ENCODE measurements around the gene SLFN5.

SLFN5 gene

DNA sequence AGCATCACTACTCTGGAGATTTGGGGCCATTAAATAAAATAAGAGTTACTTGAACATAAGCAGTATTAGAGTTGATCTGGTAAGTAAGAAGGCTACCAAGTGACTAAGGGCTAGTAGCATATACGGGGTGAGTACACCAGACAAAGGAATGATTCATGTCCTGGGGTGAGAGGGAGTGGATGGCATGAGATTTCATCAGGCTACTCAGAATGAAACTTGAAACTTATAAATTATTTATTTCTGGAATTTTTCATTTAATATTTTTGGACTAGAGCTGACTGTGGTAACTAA lies 2.3 kb downstream of the SLFN5 start:
- Histone ChIP-seq H3K4me1 (ENCODE audit: insufficient read depth, low read length) (peaks cover 49% of the 10 kb centered on the region), H3K79me2 (ENCODE audit: insufficient read depth, low read length) (peaks cover 25% of the 10 kb centered on the region), H2AFZ (ENCODE audit: low read depth, low read length) (no peak overlapping the region), H3K9ac (ENCODE audit: low read depth, low read length) (no peak overlapping the region), H3K27me3 (ENCODE audit: insufficient read depth, low read length, poor library complexity) (peaks cover 15% of the 10 kb centered on the region), H3K9me3 (ENCODE audit: insufficient read depth, low read length, severe bottlenecking) (no peaks in the 10 kb centered on the region), H3K4me3 (ENCODE audit: low read depth in 1 of 2, low read length in 2 of 2) (no peak overlapping the region), H3K4me2 (ENCODE audit: insufficient read depth, low read length) (peak overlapping the region; percentile 77), H3K36me3 (ENCODE audit: insufficient read depth, low read length) (no peaks in the 10 kb centered on the region), H4K20me1 (ENCODE audit: insufficient read depth, low read length) (peaks cover 15% of the 10 kb centered on the region; the same call in 1 of the 2 replicates), H3K27ac (ENCODE audit: low read length) (peak overlapping the region; percentile 16; the same call in 1 of the 2 replicates)
- TF ChIP-seq, protein P1, sequence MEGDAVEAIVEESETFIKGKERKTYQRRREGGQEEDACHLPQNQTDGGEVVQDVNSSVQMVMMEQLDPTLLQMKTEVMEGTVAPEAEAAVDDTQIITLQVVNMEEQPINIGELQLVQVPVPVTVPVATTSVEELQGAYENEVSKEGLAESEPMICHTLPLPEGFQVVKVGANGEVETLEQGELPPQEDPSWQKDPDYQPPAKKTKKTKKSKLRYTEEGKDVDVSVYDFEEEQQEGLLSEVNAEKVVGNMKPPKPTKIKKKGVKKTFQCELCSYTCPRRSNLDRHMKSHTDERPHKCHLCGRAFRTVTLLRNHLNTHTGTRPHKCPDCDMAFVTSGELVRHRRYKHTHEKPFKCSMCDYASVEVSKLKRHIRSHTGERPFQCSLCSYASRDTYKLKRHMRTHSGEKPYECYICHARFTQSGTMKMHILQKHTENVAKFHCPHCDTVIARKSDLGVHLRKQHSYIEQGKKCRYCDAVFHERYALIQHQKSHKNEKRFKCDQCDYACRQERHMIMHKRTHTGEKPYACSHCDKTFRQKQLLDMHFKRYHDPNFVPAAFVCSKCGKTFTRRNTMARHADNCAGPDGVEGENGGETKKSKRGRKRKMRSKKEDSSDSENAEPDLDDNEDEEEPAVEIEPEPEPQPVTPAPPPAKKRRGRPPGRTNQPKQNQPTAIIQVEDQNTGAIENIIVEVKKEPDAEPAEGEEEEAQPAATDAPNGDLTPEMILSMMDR (IDR thresholded peaks at IDR 0.05; ENCODE audit: borderline replicate concordance, extremely low read depth, low read length, poor library complexity, severe bottlenecking): no peak
- no peak for TF ChIP-seq EZH2 (IDR thresholded peaks at IDR 0.05; ENCODE audit: borderline replicate concordance, low read depth, low read length, severe bottlenecking)
- DNase-seq (no peak), ATAC-seq (ENCODE audit: insufficient read depth, low read depth) (no peak)

DNA sequence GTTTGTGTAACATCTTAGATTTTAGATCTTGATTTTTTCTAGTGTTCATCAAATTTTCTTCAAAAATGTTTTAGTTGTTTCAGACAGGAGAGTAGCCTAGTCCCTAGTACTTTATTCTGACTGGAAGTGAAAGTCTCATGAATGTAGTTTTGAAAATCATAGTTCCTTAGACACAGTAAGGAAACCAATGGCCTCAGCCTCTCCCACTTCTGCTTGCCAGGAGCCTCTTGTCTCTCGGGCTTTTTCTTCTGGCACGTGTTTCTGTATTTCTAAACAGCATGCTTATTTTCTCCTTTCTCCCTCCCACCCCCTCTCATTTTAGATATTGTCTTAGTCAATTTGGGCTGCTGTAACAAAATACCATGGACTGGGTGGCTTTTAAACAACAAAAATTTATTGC lies 9.8 kb downstream of the SLFN5 start:
- no peak overlapping the region for H3K4me2 ChIP-seq (ENCODE audit: insufficient read depth, low read length)
- no peak overlapping the region for H3K27ac ChIP-seq (ENCODE audit: low read length)
- no peak overlapping the region for H3K4me3 ChIP-seq (ENCODE audit: low read depth in 1 of 2, low read length in 2 of 2)
- ATAC-seq (ENCODE audit: insufficient read depth, low read depth): no peak
- H3K9ac ChIP-seq (ENCODE audit: low read depth, low read length): no peak overlapping the region
- H3K27me3 ChIP-seq (ENCODE audit: insufficient read depth, low read length, poor library complexity): no peaks in the 10 kb centered on the region
- H3K9me3 ChIP-seq (ENCODE audit: insufficient read depth, low read length, severe bottlenecking): no peaks in the 10 kb centered on the region
- H2AFZ ChIP-seq (ENCODE audit: low read depth, low read length): no peak overlapping the region
- no peaks in the 10 kb centered on the region for H3K36me3 ChIP-seq (ENCODE audit: insufficient read depth, low read length)
- no peaks in the 10 kb centered on the region for H3K79me2 ChIP-seq (ENCODE audit: insufficient read depth, low read length)
- 0 out of 2 replicates have a peak, but pooled peaks cover 4% of the 10 kb centered on the region for H4K20me1 ChIP-seq (ENCODE audit: insufficient read depth, low read length)
- TF ChIP-seq, protein P1 (IDR thresholded peaks at IDR 0.05; ENCODE audit: borderline replicate concordance, extremely low read depth, low read length, poor library complexity, severe bottlenecking): no peak
- TF ChIP-seq EZH2 (IDR thresholded peaks at IDR 0.05; ENCODE audit: borderline replicate concordance, low read depth, low read length, severe bottlenecking): no peak
- H3K4me1 ChIP-seq (ENCODE audit: insufficient read depth, low read length): no peaks in the 10 kb centered on the region
- no peak for DNase-seq

DNA sequence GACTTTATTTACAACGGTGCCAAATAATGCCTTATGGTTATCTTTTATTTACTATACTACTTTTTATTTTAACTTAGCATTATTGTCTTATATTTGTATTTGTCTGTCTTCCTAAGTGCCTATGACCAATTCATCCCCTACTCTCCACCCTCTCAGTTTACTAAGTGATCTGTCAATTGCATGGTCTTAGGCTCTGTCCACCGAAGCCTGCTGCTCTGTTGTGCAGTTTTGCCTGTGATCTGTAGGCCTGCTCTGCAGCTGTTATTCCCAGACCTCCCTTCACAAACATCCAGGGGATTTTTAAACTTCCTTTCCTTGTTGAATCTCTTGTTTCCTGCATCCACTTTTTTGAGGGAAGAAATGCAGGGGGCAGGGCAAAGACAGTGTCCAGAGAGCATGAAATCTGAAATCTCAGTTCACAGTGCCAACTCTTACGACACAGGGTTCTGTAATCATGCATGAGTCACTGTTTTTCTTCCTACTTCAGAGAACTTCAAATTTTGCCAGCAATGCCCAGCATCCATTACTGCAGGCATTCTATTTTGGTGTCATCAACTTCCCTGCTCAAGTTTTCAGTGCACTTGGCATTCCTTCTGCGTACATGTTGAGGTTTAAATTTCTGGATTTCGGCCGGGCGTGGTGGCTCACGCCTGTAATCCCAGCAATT lies 11.4 kb downstream of the SLFN5 start:
- no peaks in the 10 kb centered on the region for H3K9me3 ChIP-seq (ENCODE audit: insufficient read depth, low read length, severe bottlenecking)
- H3K36me3 ChIP-seq (ENCODE audit: insufficient read depth, low read length): no peaks in the 10 kb centered on the region
- TF ChIP-seq EZH2 (IDR thresholded peaks at IDR 0.05; ENCODE audit: borderline replicate concordance, low read depth, low read length, severe bottlenecking): no peak
- TF ChIP-seq, protein P1 (IDR thresholded peaks at IDR 0.05; ENCODE audit: borderline replicate concordance, extremely low read depth, low read length, poor library complexity, severe bottlenecking): no peak
- no peaks in the 10 kb centered on the region for H4K20me1 ChIP-seq (ENCODE audit: insufficient read depth, low read length)
- H2AFZ ChIP-seq (ENCODE audit: low read depth, low read length): no peak overlapping the region
- DNase-seq (no peak), ATAC-seq (ENCODE audit: insufficient read depth, low read depth) (no peak)
- no peaks in the 10 kb centered on the region for H3K79me2 ChIP-seq (ENCODE audit: insufficient read depth, low read length)
- no peak overlapping the region for H3K9ac ChIP-seq (ENCODE audit: low read depth, low read length)
- H3K4me1 ChIP-seq (ENCODE audit: insufficient read depth, low read length): no peaks in the 10 kb centered on the region
- H3K27me3 ChIP-seq (ENCODE audit: insufficient read depth, low read length, poor library complexity): no peaks in the 10 kb centered on the region
- no peak overlapping the region for H3K27ac ChIP-seq (ENCODE audit: low read length)
- H3K4me3 ChIP-seq (ENCODE audit: low read depth in 1 of 2, low read length in 2 of 2): no peak overlapping the region
- H3K4me2 ChIP-seq (ENCODE audit: insufficient read depth, low read length): no peak overlapping the region

Data from DND-41 (cell line).